GM19025 (cell line): ENCODE results near the gene KLK4.
A peak's percentile ranks its signal among the peaks of the same experiment; 100 is the strongest.
"Not testable (repeated sequence)": the region's sequence is repeated elsewhere in the genome, so short reads cannot be mapped to it uniquely, and the experiment has no call there.

Source experiments
- ATAC-seq: cut with Tn5 transposase; IDR thresholded peaks from one replicate; pipeline ENCODE4 v1.9.1; 2021; ENCODE audit warnings: mild to moderate bottlenecking, low read depth, moderate library complexity; ENCODE audit not compliant: unreplicated experiment

Gene KLK4

DNA sequence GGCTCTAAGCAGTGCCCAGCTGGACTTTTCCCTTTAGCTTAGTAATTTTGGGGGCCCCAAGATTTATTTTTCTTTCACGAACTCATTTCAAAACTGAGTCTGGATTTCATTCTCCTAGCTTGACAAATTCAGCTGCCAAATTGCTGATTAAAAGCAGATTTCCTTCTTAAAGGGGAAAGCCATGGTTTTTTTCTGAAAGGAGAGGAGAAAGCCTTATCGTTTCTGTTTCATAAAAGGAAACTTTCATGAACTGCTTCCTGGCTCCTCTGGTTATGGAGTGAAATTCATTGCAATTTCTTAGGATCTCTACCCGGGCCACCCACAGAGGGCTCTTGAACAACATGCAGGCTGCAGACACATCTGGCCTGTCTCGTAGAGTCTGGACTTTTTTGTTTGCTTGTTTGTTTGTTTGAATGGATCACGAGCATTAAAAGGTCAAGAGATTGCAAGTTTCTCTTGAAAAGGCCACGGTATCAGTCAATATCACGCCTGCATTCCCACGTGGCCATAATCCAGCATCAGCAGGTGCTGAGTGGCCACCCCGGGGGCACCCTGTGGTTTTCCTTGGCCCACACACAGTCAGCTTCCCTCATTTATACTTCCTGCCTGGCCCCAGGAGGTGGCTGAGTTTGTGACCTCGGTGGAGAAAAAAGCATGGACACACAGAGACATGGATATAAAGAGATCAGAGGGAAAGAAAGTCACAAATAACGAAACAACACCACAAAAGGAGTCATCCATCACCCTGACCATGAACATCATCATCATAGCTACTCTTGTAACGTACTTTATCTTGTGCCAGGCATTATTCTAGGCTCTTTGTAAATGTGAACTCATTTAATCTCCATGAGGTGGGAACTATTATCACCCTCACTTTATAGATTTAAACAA lies 10.5 kb upstream of the KLK4 start:
- no peak for ATAC-seq

DNA sequence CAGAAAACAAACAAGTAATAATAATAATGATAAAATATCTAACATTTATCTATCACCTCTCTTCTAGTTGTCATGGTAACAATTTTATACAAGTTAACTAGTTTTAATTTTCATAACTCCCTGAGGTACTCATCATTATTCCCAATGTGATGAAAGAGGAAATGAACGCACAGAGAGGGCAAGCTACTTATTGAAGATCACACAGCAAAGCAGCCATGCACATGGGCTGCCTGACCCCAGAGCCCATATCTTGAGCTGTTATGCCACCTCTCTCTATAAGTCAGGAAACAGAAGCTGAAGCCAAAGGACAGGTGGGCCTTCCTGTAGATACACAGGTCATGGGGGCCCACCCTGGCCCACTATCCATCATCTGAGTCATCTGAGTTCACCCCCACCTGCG lies 4.9 kb upstream of the KLK4 start:
- ATAC-seq = no peak

DNA sequence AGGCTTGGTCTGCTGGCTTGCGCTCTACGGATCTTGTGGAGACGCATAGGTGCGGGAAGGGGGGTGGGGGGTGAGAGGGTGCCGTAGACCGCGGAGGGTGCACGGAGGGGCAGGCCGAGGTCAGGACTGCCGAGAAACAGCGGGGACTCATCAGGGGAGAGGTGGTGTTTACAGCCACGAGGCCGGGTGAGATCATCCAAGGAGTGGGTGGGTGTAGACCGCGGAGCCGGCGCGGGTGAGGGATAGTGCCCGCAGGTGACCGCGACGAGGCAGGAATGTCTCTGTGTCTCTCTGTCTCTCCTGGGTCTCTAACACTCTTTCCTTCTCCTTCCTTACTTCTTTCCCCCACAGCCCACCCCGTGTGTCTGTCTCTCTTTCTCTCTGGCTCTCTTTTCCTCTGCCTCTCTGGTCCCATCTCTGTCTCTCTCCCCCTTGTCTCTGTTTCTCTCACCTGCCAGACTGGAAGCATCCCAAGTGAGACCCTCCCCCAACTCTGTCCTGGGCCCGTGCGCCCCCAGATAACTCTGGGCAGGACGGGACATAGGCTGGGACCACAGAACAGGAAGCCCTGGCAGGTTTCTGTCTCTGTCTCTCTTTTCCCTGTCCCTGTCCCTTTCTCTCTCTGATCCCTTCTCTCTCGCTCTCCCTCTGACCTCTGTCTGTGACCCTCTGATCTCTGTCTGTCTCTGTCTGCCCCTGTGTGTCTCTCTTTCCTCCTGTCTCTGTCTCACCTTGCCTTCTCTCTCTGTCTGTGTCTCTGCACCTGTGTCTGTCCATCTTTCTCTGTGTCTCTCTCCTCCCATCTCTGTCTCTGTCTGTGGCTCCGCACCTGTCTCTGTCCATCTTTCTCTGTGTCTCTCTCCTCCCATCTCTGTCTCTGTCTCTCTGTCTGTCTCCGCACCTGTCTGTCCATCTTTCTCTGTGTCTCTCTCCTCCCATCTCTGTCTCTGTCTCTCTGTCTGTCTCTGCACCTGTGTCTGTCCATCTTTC lies 1.8 kb upstream of the KLK4 start:
- ATAC-seq = no peak

DNA sequence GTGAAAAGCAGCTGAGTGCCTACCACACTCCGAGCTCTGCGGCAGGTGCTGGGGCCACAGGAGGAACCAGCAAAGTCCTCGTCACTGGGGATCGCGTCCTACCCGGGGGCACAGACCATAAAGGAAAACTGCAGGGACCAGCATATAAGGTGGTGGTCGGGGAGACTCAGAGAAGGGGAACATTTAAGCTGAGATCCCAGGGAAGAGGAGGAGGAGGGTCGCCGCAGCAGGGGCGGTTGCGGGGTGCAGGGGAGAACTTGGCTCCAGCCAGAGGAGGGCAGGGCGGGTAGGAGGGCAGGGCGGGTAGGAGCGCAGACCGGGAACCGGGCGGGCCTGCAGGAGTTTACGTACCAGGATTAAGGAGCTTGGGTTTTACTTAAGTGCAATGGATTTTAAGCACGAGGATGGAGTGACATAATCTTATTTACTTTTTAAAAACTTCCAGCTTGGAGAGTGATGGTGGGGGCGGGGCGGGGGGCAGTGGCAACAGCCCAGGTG lies 956 bp upstream of the KLK4 start:
- no peak for ATAC-seq

GRCh38 chr19:50910722-50911121 lies 473 bp downstream of the KLK4 start:
- ATAC-seq = no peak

- ATAC-seq = no peak
Observed at GRCh38 chr19:50909240-50910070, 1.7 kb downstream of the KLK4 start.

- no peak for ATAC-seq
Observed at GRCh38 chr19:50908336-50908735, 2.9 kb downstream of the KLK4 start.

GRCh38 chr19:50906217-50906616 lies 5.0 kb downstream of the KLK4 start:
- no peak for ATAC-seq

DNA sequence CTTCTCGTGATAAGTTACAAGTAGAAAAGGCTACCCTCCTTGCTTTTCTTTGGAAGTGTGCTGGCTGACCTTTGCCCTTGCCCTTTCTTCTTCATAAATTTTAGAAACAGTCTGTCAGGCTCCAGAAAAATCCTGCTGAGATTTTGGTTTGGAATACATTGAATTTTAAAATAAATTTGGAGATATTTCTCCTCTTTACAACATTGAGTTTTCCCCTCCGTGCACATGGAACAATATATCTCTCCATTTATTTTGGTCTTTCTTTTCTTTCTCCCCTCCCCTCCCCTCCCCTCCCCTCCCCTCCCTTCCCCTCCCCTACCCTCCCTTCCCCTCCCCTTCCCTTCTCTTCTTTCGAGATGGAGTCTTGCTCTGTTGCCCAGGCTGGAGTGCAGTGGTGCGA lies 8.6 kb downstream of the KLK4 start:
- no peak for ATAC-seq

- ATAC-seq = no peak
Observed at GRCh38 chr19:50899569-50899968, 11.6 kb downstream of the KLK4 start.

- ATAC-seq = no peak
Observed at GRCh38 chr19:50898018-50898417, 13.2 kb downstream of the KLK4 start.

- ATAC-seq = no peak
Observed at GRCh38 chr19:50897612-50898011, 13.6 kb downstream of the KLK4 start.

DNA sequence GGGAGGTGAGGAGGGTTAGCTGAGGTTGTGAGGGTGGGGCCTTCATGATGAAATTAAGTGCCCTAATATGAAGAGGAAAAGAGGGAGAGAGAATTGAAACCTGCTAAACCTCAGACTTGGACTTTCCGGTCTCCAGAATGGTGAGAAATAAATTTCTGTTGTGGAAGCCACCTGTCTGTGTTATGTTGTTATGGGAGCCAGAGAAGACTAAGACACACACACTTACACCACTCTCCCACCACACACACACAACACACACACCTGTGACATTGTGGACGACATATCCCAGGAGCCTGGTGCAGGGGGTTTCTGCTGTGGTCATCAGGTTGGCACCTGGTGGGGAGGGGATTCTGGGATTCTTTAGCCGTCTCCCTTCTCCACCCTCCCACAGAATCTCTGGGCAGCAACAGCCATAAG lies 14.0 kb downstream of the KLK4 start:
- peak; percentile 6 for ATAC-seq

- ATAC-seq = peak; percentile 86
Observed at GRCh38 chr19:50896591-50897190, 14.5 kb downstream of the KLK4 start.

- not testable (repeated sequence) for ATAC-seq
Observed at GRCh38 chr19:50896089-50896590, 15.1 kb downstream of the KLK4 start.

GRCh38 chr19:50894478-50895356 lies 16.5 kb downstream of the KLK4 start:
- ATAC-seq = no peak

DNA sequence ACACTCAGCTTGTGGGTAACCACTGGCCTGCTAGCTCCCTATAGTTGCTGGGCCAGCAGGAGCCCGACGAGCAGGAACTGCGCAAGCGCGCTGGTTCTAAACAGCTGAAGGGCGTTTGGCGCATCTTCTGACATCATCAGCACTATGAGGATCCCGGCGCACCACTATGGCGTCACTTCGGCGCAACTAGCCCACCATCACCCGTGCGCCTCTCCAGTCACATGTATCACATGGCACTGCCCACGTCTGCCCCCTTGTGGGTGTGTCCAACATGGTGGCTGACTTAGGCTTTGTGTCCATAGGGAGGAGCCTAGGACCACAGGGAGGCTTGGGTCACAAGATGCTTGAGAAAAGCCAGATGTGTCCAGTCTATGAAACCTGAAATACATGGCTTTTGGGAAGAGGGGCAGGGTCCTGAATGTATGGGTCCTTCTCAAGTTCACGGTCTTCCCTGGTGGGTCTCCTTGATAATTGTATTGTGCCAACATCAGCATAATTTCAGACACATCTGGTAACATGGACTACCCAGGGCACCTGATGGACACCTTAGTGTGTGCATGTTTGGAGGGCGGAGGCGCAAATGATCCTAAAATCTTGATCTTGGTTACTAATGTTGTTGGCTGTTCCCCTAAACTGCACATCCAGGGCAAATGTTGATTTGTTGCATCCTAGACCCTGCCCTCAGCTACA lies 18.0 kb downstream of the KLK4 start:
- ATAC-seq = no peak

- ATAC-seq = no peak
Observed at GRCh38 chr19:50891253-50891625, 20.0 kb downstream of the KLK4 start.
